ENCODE data around the gene RPRD2. TPM values are rescaled to one million over a fixed set of nuclear protein-coding genes. Genes with fewer than 3 reads are reported as not detected.

The RPRD2 gene
- 3.7 and 8.7 TPM in 2 replicates for total RNA-seq

GRCh38 chr1:150363426-150364230 lies at the start of gene RPRD2:
Gene RPRD2, plus strand, starts transcription at chr1:150364147. Its CDS starts 568 bp downstream, at chr1:150364715.

GRCh38 chr1:150486966-150487762 lies 123.2 kb downstream of the RPRD2 start, which contains the start of gene TARS2:
Gene TARS2, plus strand, starts transcription at chr1:150487419. Its CDS starts 32 bp downstream, at chr1:150487451.

DNA sequence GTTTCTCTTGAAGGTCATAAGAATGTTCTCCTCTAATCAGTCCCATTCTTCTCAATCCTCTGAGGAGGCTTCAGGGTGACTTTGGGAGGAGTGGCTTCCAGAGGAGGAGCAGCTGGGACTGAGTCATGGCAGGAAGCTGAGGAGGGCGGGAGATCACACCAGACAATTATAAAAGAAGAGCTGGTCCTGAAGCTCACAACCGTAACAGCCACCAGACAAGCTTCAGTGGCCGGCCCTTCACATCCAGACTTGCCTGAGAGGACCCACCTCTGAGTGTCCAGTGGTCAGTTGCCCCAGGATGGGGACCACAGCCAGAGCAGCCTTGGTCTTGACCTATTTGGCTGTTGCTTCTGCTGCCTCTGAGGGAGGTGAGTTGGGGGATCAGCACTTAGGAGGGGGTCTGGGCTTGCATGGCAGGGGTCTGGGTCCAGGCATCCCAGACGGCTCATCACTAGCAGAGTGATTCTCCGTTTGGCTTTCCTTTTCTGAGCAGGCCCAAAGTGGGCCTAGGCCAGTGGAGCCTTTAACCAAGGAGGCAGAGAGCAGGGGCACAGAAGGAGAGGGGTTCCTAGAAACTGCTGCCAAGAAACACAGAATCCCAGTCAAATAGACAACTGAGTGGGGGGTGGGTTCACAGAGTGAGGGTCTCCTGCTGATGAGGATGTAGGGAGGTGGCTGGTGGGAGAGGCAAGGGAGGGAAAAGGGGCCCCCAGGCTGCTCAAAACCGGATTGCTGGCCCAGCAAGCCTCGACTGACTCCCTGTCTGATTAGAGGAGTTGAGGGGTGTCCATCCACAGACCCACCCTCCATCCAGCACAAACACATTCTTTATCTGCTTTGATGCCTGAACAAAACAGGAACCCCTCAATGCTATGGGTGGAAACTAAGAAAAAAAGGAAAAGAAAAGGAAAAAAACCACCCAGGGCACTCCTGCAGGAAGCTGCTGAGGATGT lies 144.2 kb downstream of the RPRD2 start, which contains the start of gene ECM1:
TSS of gene ECM1 (plus strand) at position 198 of the 953 bp plus-strand sequence. CDS start at position 299, 101 bp downstream.

DNA sequence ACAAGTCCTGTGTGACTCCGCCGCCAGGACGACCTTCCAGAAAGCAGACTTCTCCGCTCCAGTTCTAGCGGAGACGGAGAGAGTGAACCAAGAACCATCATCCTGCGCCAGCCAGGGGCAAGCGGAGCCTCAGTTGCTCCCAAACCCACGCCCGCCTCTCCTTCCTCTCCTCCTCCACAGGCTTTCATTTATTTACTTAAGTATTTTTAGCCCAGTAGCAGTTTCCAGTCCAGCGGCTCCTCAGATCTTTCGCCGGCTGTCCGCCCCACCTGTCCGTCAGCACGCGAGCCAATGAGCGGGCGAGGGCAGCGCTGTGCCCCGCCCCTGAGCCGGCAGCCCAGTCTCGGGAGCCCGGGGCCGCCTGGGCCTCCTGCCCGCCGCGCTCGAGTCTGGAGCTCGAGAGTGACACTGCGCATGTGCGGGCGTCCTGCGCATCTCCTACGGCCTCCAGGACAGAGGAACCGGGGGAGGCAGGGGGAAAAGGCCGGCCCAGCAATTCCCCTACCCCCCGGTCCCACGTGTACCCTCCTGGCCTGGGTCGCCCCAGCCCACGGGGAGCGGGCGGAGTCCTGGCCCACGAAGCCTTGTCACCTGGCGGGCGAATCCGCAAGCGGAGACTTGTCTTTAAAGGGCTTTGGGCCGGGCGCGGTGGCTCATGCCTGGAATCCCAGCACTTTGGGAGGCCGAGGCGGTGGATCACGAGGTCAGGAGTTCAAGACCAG lies 151.5 kb downstream of the RPRD2 start, which contains the start of gene FALEC:
TSS of gene FALEC (plus strand) at position 425 of the 722 bp plus-strand sequence.

Other genes with a start within 250 kb of the RPRD2 start
- 91.6 and 107 TPM in 2 replicates for gene PLEKHO1, start 214.2 kb upstream of the RPRD2 start, total RNA-seq
- gene ANP32E, start 128.0 kb upstream of the RPRD2 start, total RNA-seq = 19.4 and 26.1 TPM in 2 replicates
- gene CA14, start 106.4 kb upstream of the RPRD2 start, total RNA-seq = not detected in 2 replicates
- 122 and 129 TPM in 2 replicates for gene APH1A, start 95.1 kb upstream of the RPRD2 start, total RNA-seq
- 32.9 and 85.2 TPM in 2 replicates for gene C1orf54, start 91.4 kb upstream of the RPRD2 start, total RNA-seq
- 0.65 and 1.7 TPM in 2 replicates for gene CIART, start 81.6 kb upstream of the RPRD2 start, total RNA-seq
- gene MRPS21, start 70.3 kb upstream of the RPRD2 start, total RNA-seq = 51.5 and 75.6 TPM in 2 replicates
- gene PRPF3, start 42.6 kb upstream of the RPRD2 start, total RNA-seq = 33.8 and 47.1 TPM in 2 replicates
- 7.4 and 11.5 TPM in 2 replicates for gene TARS2, start 123.3 kb downstream of the RPRD2 start, total RNA-seq
- 0.16 and 0.38 TPM in 2 replicates for gene ECM1, start 144.0 kb downstream of the RPRD2 start, total RNA-seq
- gene FALEC, start 151.6 kb downstream of the RPRD2 start, total RNA-seq = not detected in 2 replicates
- under 0.01 and 0.44 TPM in 2 replicates for gene ADAMTSL4, start 185.3 kb downstream of the RPRD2 start, total RNA-seq
- 122 and 253 TPM in 2 replicates for gene MCL1, start 215.5 kb downstream of the RPRD2 start, total RNA-seq

Measured in bladder microvascular endothelial cell (primary cell).